GM18858 (cell line): Measurements from ENCODE around the gene CNDP1.
"Not testable (repeated sequence)": the region's sequence is repeated elsewhere in the genome, so short reads cannot be mapped to it uniquely, and the experiment has no call there.

Experiments
- ATAC-seq: cut with Tn5 transposase; IDR thresholded peaks from one replicate; pipeline ENCODE4 v1.9.1; 2021; ENCODE audit not compliant: unreplicated experiment

CNDP1 gene, protein sequence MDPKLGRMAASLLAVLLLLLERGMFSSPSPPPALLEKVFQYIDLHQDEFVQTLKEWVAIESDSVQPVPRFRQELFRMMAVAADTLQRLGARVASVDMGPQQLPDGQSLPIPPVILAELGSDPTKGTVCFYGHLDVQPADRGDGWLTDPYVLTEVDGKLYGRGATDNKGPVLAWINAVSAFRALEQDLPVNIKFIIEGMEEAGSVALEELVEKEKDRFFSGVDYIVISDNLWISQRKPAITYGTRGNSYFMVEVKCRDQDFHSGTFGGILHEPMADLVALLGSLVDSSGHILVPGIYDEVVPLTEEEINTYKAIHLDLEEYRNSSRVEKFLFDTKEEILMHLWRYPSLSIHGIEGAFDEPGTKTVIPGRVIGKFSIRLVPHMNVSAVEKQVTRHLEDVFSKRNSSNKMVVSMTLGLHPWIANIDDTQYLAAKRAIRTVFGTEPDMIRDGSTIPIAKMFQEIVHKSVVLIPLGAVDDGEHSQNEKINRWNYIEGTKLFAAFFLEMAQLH

GRCh38 chr18:74534150-74534969, at the start of gene CNDP1:
TSS of gene CNDP1 (plus strand) at chr18:74534500. CDS start at chr18:74534668, 168 bp downstream.
- ATAC-seq = no peak

GRCh38 chr18:74486119-74486849, 48.0 kb upstream of the CNDP1 start:
- no peak for ATAC-seq

GRCh38 chr18:74488354-74488753, 45.9 kb upstream of the CNDP1 start:
- ATAC-seq = no peak

DNA sequence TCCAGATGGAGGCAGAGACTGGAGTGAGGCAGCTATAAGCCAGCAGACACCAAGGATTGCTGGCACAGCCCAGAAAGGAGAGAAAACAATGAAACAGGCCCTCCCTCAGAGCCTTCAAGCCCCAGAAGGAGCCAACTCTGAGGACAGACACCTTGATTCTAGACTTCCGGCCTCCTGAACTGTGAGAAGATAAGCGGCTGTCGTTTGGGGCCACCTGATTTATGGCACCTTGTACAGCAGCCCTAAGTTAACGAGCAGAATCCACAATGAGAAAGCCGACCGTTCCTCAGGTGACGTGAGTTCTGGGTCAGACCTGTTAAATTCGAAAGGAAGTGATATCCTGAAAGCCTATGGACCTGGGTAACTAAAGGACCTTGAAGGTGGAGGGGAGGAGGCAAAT, 45.4 kb upstream of the CNDP1 start:
- no peak for ATAC-seq

- no peak for ATAC-seq
These were observed 44.6 kb upstream of the CNDP1 start for GRCh38 chr18:74489676-74490075.

DNA sequence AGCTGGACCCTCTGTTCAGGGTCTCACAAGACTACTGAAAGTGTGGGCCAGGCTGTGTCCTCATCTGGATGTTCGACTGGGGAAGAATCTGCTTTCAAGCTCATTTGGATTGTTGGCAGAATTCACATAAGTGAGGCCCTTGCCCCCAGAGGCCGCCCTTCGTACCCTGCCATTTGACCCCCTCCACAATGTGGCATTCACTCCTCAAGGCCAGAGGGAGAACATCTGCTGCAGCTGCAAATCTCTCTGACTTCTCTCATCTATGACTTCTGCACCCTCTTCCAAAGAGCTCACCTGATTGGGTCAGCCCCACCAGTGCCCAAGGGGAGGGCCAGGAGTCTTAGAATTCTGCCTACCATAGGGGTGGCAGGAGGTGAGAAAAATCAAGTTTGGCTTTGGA, 42.0 kb upstream of the CNDP1 start:
- no peak for ATAC-seq

DNA sequence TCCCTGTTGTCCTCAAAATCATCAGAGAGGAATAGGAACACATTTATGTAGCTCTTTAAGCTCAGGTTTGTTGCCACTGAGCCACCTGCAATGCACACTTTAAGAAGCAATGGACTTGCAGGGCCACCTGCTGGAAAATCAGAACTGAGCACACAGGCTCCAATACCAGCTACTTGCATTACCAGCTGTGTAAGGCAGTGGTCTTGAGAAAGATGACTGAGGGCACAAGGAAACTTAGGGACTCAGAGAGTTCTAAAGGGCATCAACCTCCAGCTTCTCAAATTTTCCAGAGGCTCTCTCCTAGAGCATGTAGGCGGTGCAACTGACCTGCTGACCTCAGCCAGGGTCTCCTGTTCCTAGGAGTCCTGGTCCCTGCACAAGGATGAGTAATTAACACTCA, 40.6 kb upstream of the CNDP1 start:
- ATAC-seq = peak; percentile 19

- ATAC-seq = no peak
These were observed 39.8 kb upstream of the CNDP1 start for GRCh38 chr18:74494514-74494913.

- peak; percentile 52 for ATAC-seq
These were observed 38.5 kb upstream of the CNDP1 start, which contains the start of gene CNDP2 for GRCh38 chr18:74495581-74496507. TSS of gene CNDP2 (plus strand) at chr18:74496363. CDS start at chr18:74499974, 3,611 bp downstream.

DNA sequence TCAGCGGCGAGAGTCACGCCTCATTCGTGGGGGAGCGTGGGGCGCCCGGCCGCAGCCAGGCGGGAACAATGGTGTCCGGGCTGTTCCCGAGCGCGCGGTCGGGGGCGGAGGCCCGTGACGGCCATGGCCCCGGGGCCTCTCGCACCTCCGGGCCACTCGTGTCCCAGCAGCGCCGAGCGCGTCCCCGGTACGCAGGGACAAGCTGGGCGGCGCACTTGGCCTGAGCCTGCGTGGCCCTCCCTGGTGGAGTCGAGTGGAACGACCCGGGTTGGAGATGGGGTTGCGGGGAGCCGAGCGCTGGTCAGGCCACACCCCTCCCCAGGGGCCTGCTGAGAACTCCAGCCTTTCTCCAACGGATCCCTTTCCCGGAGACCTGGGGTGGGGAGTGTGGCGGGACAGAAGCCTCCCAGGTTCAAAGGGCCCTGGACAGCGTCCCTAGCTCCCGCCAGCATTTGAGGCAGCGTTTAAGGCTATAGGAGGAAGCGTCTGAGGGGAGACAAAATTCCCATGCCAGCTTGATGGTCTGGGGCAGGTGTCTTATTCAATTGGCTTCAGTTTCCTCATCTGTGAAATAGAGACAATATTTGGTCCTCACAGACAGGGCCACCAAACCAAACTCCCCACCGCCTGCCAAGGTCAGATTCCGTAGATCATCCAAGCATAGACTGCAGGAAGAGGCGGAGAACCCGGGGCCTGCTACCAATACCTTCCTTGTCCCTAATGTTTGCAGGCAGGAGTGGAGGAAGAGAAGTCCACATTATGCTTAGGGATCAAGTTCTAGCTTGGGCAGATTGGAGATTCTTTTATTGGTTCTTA, 37.6 kb upstream of the CNDP1 start:
- ATAC-seq = peak; percentile 8

GRCh38 chr18:74497324-74497676, 37.0 kb upstream of the CNDP1 start:
- ATAC-seq = no peak

DNA sequence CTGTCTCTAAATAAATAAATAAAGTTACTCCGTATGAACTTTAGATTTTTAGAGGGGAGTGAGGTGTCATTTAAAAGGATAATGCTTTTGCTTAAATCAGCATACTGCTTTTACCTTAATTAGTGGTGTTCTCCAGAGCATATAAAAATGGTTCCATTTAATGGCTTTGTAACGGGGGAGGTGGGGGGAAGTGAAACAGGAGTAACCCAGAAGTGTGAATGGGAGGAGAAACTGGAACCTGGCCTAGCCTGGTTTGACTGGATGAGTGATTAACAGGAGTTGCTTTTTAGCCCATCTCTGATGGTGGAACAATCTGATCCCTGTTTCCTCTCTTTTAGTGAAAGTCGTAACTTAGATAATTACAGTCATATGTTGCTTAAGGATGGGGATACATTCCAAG, 36.5 kb upstream of the CNDP1 start:
- no peak for ATAC-seq

GRCh38 chr18:74498712-74499627, 35.3 kb upstream of the CNDP1 start:
- peak; percentile 26 for ATAC-seq

DNA sequence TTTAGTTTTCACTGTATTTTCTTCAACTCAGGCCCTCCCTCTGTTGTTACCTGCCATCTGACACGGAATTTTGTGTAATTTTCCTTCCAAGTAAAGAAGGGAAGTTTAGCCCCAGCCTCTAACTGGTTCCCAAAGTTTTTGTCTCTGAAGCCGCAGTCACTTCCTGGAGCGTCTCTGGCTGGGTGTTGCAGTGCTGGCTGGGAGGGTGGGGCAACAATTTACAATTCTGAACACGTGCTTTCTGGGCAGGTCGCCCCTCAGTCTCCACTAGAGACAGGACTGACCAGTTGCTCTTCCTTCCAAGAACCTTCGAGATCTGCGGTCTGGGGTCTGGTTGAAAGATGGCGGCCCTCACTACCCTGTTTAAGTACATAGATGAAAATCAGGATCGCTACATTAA, 34.7 kb upstream of the CNDP1 start:
- ATAC-seq = peak; percentile 31

DNA sequence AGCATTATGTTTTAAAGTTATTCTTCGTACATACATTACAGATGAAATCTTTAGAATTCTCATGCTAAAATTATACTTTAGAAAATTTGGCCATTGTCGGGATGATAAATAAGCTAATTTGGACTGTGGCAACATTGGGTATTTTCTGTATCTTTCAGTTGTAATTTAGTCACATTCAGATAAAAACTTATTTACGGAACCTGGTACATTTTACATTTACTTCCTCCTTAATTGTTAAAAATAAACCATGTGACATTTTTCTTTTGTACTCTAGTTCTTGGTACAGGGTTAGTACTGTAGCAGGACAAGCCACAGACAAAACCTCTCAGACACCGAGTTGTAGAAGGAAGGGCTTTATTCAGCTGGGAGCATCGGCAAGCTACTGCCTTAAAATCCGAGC, 33.9 kb upstream of the CNDP1 start:
- no peak for ATAC-seq

GRCh38 chr18:74500774-74501173, 33.5 kb upstream of the CNDP1 start:
- ATAC-seq = not testable (repeated sequence)

DNA sequence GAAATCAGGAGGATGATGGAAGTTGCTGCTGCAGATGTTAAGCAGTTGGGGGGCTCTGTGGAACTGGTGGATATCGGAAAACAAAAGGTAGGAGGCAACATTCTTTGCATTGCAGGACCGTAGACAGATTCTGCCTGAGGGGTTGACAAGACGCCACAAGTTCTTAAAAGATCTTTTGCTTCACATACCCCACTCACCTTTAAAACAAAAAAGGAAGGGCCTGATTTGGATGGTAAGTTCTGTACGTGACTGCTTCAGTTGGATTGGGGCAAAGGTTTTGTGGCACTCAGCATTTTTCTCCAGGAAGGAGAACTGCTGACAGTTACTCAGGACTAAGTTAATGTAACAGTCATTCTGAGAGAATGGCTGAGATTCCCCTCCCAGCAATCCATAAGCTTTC, 32.9 kb upstream of the CNDP1 start:
- ATAC-seq = no peak

DNA sequence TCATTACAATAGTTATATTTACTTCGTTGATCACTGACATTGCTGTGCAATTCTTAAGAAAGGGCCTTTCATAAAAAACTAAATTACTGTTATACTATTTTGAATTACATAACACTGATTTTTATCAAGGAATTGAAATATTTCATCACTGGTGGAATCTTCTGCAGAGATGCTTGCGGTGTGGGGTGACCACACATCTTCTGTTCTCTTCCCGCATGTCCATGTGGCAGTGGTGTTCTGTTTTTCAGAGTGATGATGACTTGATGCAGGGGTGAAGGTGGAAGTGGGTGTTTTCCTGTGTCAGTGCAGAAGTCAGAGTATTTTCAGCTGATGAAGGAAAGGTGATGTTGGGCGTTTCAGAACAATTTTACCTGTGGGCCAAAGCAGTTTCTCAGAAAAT, 31.2 kb upstream of the CNDP1 start:
- no peak for ATAC-seq
